Fibroblast of lung (primary cell): ENCODE data around the gene PDIA5.

Source experiments
- CTCF ChIP-seq, 2 donors: IDR thresholded peaks in 1 of 2; conservative IDR thresholded peaks in 1 of 2; 1 replicate in 1 of 2; 2 replicates in 1 of 2; pipeline ENCODE4 v1.5.1; 2011 to 2012; ENCODE audit warnings: low read length in 2 of 2, control low read depth in 1 of 2, inconsistent platforms in 1 of 2, low read depth in 1 of 2, mild to moderate bottlenecking in 1 of 2
- EZH2 ChIP-seq: IDR thresholded peaks from 2 replicates; pipeline ENCODE4 v1.5.1; 2012; ENCODE audit warnings: low read length, control low read depth, mild to moderate bottlenecking; ENCODE audit errors: missing control alignments

GRCh38 chr3:123198372-123198771, 131.5 kb downstream of the PDIA5 start:
- TF ChIP-seq CTCF (conservative IDR thresholded peaks at IDR 0.05 in 1 of 2, IDR thresholded peaks at IDR 0.05 in 1 of 2; ENCODE audit: low read depth in 1 of 2, low read length in 2 of 2) (no peak), EZH2 (no peak)
